Limb (tissue), 2 donors: ENCODE measurements around the gene EPHA2.
A peak's percentile ranks its signal among the peaks of the same experiment; 100 is the strongest.
"Not testable (repeated sequence)": the region's sequence is repeated elsewhere in the genome, so short reads cannot be mapped to it uniquely, and the experiment has no call there.

Source experiments
- DNase-seq, 2 donors: peaks; one replicate each; pipeline ENCODE4 v3.0.0-alpha.2; 2016; ENCODE audit errors: extremely low spot score in 2 of 2

The EPHA2 gene

DNA sequence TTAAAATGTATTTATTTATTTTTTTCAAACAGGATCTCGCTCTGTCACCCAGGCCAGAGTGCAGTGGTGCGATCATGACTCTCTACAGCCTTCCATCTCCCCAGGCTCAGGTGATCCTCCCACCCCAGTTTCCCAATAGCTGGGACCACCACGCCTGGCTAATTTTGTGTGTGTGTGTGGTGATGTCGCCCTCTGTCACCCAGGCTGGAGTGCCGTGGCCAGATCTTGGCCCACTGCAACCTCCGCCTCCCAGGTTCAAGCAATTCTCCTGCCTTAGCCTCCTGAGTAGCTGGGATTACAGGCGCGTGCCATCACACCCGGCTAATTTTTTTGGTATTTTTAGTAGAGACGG, 12.3 kb upstream of the EPHA2 start:
- not testable (repeated sequence) for DNase-seq

DNA sequence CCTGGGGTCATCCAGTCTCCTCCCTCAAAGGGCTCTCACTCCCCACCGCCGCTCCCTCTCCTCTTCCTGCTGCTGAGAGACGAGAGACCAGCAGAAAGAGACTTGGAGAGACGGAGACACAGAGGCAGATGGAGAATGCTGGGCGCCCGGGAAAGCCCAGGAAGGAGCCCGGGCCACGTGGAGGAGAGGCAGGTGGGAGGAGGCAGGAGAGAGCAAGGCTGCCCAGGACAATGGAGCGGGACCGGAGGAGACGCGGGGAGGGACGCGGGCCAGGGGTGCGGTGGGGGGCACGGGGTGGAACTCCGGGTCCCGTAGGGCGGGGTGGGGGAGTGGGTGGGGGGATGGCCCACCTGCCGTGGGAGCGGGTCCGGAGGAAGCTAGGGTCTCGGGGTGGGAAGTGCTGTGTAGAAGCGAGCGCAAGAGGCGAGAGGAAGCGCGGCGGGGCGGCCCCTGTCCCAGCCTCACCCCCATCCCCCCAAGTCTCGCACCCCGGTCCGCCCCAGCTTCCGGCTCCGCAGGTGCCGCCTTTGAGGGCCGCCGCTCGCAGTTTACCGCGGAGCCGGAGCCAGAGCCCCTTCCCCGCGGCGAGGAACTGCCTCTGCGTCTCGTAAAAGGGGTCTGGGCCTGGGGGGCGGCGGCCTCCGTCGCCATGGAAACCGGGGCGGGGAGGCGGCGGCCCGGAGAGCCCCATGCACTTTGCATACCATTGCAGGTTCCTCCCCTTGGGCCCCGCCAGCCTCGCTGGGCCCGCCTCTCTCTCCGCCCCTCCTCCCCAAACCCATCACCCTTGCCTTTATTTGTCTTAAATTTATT, 11.7 kb upstream of the EPHA2 start:
- DNase-seq, result peak in 1 of 2 donors; percentile 85

DNA sequence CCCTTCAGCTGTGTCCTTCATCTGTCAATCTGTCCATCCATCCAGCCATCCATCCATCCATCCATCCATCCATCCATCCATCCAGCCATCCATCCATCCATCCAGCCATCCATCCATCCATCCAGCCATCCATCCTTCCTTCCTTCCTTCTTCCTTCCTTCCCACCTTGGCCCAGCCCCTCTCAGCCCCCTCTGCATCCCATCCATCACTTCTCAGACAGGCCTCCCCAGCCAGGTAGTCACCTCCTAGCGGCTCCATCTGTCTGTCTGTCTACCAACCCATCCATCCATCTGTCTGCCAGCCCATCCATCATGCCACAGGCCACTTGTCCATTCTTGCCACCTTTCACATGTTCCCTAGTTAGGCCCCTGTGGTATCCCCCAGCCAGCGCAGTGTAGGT, 10.2 kb upstream of the EPHA2 start:
- DNase-seq, result no peak

DNA sequence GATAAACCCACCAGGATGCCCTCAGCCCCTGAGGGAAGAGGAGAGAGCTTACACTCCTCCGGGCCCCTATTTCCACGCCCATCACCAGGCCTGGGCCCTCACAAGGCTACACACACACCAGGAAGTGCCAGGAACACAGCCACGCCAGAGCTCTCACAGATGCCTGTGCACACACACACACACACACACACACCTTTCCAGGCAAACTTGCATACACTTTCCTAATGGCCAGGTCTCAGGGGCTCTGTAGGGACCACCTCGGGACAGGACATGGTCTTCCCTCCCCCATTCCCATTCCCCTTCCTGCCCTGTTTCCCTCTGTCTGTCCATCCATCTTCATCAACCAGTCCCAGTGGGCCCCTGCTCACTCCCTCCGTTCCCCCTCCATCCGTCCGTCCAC, 9.7 kb upstream of the EPHA2 start:
- no peak for DNase-seq

DNA sequence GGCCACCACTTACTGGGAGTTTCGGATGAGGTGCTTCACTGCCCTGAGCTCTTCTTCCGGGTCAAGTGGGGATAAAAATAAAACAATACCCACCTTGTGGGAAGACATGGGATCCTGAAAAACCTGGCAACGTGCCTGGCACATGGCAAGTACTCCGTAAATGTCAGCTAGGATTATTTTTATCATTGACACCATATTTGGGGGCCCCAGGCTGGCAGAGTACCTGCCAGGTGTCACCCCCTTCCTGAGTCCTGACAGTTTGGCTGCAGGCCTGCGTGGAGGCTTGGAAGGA, 9.2 kb upstream of the EPHA2 start:
- DNase-seq, result no peak

DNA sequence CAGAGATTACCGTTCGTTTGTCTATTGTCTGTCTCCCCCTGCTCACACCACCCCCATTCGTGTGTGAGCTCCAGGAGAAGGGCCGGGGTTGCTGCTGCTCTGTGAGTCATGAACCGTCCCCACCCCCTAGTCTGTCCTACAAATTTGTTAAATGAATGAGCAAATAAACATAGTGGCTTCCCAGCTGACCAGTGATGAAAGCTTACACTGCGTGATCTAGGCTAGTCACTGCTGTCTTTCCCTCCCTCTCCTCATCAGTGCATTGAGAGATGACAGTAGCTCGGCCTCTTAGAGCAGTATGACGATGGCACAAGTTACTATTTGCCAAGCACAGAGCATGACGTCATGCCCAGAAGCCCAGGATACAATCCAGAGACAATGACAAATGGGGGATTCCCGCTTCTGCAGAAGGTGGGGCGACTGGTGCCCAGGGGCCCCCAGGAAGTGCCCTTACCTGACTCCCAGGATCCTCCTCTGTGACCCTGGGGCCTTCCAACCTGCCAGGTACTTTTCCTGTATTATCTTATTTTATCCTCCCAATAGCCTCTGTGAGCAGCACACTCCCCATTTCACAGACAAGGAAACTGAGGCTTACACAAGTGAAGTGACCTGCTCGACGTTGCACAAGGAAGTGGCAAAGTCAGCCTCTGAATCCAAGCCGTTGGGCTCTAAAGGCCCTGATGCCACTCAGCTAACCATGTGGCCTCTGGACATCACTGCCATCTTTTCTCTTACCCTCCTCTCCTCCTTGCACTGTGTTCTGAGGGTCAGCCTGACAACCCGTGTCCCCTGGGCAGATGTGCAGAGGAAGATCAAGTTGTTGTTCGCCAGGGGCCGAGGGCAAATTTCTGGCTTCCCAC, 8.6 kb upstream of the EPHA2 start:
- DNase-seq, result no peak

DNA sequence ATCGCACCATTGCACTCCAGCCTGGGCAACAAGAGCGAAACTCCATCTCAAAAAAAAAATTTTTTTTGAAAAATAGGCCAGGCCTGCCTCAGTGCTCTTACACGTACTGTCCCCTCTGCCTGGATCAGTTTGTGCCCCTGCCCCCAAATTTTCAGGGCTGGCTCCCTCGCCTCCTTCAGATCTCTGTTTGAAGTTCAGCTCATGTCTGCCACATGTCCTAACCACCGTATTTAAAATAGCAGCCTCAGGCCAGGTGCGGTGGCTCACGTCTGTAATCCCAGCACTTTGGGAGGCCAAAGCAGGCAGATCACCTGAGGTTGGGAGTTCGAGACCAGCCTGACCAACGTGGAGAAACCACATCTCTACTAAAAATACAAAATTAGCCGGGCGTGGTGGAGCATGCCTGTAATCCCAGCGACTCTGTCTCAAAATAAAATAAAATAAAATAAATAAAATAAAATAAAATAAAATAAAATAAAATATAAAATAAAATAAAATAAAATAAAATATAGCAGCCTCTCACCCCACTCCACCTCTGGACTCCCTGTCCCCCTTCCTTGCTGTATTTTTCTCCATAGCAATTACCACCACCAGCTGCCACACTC, 7.8 kb upstream of the EPHA2 start:
- DNase-seq, result not testable (repeated sequence)

DNA sequence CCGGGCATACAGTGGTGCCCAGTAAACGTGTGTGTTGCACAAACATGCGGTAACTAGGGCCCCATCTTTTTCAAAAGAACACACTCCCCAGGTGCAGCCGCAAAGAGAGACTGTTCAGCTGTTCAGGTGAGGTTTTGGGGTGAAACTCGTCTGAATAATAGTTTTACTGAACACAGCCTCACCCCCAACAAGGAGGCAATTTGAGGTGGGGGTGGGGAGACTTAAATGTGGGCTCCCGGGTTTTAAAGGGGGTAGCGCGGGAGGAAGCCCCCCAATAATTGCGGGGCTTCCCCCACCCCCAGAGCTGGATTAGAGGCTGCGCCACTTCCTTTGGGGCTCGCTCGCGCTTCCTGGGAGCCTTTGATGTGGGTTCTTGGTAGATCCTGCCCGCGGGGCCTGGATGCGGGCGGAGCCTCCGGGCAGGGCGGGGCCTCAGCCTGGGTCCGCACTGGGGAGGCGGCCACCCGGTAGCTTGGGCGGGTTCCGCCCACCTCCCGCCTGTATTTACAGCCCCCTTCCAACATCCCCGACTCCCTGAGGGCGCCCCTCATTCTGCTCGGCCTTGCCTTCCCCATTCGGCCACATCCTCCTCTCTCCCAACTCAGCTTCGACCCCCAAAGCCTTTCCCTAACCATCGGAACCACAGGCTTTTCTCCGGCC, 6.4 kb upstream of the EPHA2 start:
- no peak for DNase-seq

DNA sequence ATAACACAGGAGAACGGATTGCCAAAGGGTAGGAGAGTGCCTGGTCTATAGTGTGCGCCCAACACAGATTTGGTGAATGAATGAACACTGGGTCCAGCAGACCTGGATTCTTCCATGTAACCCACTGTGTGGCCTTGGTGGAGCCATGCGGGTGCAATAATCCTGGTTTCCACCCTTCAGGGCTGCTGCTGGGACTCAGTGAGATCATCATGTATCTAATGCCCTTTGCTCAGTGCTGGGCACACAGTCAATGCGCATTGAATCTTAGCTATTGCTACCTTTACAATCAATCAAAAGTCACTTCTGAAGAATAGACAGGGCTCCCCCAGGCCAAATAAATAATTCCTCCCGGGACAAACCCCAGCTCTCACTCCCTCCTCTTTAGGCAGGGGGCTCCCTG, 5.8 kb upstream of the EPHA2 start:
- DNase-seq, result no peak

DNA sequence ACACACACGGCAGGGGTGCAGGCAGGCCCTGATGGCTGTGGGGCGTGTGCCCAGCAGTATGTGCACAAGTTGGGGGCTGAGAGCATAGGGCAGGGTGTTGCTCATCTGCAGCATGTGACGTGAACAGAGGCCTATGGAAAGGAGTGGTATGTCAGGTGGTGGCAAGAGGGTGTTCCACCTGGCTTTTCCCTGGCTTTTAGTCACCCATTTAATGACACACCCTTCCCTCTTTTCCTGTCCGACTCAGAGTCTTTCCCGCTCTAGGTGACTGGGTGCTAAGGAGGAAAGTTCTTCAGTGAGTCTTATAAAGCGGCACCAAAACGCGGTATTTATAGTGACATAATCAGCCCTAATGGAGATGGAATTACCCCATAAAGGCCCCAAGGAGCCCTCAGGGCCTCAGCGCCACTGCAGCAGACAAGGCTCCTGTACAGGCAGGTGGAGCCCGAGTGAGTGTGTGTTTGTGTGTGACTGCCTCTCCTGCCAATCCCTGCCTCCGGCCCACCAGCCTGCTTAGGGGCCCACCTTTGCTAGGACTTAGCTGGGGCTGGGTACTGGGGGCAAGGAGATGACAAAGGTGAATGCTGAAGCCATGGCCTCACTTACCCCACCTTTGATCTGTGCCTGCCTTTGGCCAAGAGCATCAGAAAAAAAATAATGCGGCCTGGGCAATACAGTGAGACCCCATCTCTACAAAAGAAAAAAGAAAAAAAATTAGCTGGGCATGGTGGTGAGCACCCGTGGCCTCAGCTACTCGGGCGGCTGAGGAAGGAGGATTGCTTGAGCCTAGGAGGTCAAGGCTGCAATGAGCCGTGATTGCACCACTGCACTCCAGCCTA, 3.3 kb upstream of the EPHA2 start:
- no peak for DNase-seq

DNA sequence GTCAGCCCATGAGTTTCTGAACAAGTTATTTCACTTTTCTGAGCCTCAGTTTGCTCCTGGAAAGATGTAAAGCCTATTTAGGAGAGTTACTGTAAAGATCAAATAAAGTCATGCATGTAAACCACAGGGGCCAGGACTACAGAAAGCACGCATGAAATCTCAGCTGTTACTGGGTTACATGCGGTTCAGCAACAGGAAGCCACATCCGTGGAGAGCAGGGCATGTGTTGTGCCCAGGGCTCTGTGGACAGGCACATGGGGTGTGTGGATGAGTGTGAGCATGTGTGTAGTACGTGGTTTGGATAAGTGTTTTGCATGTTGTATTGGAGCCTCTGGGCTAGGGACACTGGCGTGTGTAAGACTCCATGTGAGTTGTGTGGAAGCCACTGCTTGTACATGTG, 2.2 kb upstream of the EPHA2 start:
- no peak for DNase-seq

DNA sequence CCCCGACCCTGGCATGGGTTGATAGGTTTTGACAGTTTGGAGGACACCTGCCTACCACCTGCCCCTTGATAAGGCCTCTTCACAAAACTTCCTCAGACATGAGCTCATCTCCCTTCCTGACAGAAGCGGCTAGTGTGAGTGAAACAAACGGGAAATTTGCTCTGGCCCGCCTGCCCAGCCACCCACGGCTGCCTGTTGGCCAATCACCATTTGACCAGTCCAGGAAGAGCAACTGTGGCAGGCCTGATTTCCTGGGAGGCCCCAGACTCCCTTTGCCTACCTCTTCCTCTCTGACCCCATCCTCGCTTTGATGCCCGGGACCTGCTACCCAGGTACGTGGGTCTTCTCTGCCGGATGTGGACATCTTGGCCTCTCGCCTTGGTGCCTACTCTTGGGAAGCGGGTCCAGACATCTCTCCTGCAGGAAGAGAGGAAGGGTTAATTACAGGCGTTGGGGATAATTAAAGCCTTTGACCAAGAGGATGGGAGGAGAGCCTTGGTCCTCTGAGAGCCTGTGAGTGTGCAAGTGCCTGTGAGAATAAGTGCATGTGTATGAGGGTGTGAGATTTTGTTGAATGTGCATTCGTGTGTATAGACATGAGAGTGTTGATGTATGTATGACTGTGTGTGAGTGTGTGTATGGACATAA, 1.1 kb upstream of the EPHA2 start:
- no peak for DNase-seq

DNA sequence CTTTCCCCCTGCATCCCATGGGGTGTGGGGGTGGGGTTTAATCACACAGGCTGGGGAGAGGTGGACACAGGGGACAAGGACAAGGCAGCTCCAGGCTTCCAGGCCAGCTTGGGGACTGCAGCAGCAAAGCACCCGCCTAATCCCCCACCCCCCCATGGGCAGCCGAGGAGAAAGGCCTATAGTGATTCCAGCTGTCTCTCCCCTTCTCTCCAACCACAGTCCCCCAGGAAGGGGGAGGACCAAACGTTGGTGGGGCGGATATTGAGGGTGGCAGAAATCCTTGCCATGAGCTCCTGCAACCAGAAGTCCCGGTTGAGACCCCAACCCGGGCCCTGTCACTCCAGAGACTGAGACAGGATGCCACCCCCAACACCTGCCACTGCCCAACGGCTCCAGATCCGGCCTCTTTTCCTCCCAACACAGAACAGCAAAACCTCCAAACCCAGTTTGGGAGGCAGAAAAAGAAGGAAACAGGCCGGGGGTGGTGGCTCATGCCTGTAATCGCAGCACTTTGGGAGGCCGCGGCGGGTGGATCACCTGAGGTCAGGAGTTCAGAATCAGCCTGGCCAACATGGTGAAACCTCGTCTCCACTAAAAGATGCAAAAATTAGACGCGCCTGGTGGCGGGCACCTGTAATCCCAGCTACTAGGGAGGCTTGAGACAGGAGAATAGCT, 1.7 kb downstream of the EPHA2 start:
- no peak for DNase-seq

DNA sequence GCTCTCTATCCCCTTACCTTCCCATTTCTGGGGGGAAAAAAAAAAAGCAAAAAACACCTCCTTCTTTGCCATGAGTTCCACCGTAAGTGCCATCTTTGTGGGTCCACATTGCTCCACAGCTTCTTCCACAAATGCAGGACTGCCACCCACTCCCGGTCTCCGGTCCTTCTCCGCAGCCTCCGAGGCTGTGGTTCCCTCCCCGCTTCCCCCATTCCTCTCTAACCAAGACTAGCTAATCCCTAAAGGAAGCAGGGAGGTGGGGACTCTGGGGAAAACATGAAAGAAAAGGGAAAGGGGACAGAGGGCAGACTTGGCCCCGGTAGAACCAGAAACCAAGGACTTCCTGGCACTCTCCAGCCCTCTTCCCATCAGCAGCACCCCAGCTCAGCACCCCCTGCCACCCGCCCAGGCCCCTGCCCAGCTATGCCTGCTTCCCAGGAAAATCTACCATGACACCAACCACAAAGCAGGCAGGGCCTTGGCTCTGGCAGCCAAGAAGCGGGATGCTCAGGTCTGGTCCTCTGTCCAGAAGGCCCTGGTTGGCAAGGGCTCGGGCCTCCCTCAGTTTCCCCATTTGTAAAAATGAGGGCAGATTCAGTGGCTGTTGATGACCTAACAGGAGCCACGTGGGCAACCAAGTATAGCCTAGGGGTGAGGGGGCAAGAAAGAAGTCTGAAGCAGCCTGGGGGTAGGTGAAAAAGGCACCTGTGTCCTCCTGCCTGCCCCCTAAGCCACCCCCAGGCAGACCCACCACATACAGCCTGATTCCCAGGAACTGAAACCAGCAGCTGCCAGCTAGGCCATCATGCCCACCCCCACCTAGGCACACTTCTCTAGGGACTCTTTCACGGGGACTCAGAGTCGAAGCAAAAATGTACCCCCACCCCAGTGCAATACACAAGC, 2.5 kb downstream of the EPHA2 start:
- DNase-seq, result no peak

DNA sequence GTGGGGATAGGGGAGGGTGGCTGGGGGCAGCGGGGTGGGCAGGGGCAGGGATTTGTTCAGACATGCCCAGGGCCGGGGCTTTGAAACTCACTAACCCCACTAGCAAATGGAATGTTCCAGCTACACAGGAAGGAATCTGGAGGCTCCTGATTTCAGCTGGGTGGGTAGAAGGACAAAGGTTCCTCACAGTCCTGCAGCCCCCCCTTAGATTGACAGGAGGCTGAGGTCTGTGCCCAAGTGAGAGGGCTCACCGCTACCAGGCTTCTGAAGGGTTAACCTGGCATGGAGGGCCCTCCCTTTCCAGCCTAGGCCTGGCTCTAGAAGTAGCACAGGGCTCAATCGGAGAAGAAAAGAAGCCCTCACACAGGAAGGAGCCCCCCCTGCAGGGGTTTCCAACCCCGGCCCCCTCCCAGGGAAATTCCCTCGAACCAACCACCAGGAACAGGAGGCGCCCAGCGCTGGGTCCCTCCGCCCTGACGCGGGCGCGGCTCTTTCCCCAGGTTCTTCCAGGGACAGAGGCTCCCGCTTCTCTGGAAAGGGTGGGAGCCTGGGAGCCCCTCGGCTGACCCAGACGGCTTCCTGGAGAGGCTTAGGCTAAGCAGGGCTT, 3.3 kb downstream of the EPHA2 start:
- no peak for DNase-seq

DNA sequence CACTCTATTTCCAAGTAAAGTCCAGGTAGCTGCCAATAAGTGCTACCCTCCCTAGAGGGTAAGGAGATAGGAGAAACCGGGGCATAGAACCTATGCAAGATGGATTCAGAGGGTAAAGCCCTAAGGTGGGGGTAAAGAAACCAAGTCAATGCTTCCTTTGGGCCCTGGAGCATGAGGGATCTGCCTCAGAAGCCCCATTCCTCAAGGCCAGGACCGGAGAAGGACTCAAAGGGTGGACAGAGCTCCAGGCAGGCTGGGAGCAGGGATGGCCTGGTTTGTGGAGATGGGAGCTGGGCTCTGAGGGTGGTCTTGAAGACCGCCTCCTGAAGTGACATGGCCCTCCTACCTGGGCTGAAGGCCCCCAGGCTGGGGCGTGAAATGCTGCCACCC, 3.9 kb downstream of the EPHA2 start:
- no peak for DNase-seq

DNA sequence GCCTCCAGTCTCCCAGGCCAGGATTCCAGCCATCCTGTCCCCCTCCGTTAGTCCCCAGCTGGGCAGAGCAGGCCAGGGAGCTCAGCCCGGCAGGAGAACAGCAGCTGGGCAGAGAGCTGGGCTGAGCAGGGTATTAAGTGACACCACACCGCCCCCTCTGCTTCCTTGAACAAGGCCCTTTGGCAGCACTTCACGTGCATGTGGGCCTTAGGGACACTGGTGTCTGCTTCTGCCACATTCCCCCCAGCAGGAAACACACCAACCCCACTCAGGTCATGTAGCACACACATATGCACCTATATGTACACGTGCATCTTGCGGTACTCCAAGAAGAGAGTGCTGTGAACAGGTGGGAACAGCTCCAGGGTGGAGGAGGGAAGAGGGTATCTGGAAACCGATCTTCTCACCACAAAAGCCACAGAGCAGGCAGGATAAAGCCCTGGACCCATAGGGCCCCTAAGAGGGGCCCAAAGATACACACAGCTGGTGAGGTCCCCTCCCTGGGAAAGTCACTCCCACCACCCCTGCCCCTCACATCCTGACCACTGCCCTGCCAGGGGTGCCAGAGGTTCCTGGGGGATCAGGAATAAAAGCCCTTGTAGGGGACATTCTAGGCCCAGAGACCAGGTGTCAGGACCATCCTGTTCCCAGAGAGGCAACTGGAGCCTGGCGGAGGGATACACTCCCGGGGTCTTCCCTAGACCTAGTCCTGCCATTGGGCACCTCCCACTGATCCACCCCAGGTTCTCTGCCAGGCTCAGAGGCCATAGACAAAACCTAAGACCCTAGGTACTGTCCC, 4.5 kb downstream of the EPHA2 start:
- peak; percentile 48 to 64 for DNase-seq

DNA sequence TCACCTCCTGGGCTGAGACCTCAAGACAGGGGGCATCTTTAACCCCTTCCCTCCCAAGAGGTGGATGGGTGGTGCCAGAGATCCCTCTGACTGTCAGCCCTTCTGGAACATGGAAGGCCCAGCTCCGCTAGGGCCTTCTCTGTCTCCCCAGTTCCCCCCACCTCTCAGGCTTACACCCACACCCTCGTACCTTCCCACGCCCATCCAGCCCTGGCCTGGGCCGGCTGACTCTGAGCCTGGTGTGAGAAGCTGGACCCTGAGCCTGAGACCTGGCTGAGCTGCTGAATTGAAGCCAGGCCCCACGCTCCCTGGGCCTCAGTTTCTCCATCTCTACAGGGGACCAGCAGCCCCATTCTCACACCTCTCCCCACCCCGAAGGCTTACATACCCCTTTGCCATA, 5.4 kb downstream of the EPHA2 start:
- no peak for DNase-seq
